B cell (primary cell): ENCODE measurements around the gene IL1RL1. TPM values are rescaled to one million over a fixed set of nuclear protein-coding genes. Genes with fewer than 3 reads are reported as not detected.

ENCODE experiments used
- ATAC-seq: fragments of 200-7000 bp; cut with Tn5 transposase; one replicate; pipeline ENCODE4 v1.10.0; 2021; ENCODE audit warnings: low read depth, mild to moderate bottlenecking, moderate number of reproducible peaks, moderate library complexity
- CTCF ChIA-PET: fragments of 350-600 bp; sonication (Branson Sonifier 250); formaldehyde crosslinking; loops from one replicate; lab custom pipeline; 2021; ENCODE audit warnings: antibody characterized with exemption, inconsistent platforms; lab: Charles Lee
- POLR2A ChIA-PET: fragments of 350-600 bp; sonication (Branson Sonifier 250); formaldehyde crosslinking; loops from one replicate; lab custom pipeline; 2021; ENCODE audit warnings: antibody characterized with exemption; lab: Charles Lee
- DNase-seq: peaks from one replicate; pipeline ENCODE4 v3.0.0; 2013
- H2AFZ ChIP-seq: 2 replicates; pipeline ENCODE4 v1.6.1; 2012; ENCODE audit warnings: mild to moderate bottlenecking, low read depth, low read length; ENCODE audit not compliant: insufficient read depth, poor library complexity, severe bottlenecking
- H3K27ac ChIP-seq, 2 donors: 1 replicate in 1 of 2; 2 replicates in 1 of 2; pipeline ENCODE4 v1.5.1; 2012 to 2013; ENCODE audit warnings: low read length in 2 of 2, mild to moderate bottlenecking in 2 of 2, moderate library complexity in 1 of 2
- H3K27me3 ChIP-seq, 4 experiments: fragments of 200-600 bp in 1 of 4; sonication (generic) in 1 of 4; replicated peaks in 1 of 4; 1 replicate in 2 of 4; 2 replicates in 2 of 4; pipeline versions ENCODE4 v1.6.1 to v1.7.0; 2013 to 2016; ENCODE audit warnings: low read length in 3 of 4, mild to moderate bottlenecking in 2 of 4, mixed read lengths in 1 of 4, moderate library complexity in 1 of 4; ENCODE audit not compliant: insufficient read depth in 4 of 4, control insufficient read depth in 3 of 4; ENCODE audit errors: control extremely low read depth in 1 of 4
- H3K36me3 ChIP-seq, 2 experiments: replicated peaks in 1 of 2; 1 replicate in 1 of 2; 2 replicates in 1 of 2; pipeline versions ENCODE4 v1.6.1 to v1.7.1; 2013; ENCODE audit warnings: low read length in 1 of 2; ENCODE audit not compliant: insufficient read depth in 2 of 2, control insufficient read depth in 1 of 2; ENCODE audit errors: control extremely low read depth in 1 of 2, extremely low read depth in 1 of 2
- H3K4me1 ChIP-seq, 2 donors: fragments of 200-600 bp in 1 of 2; sonication (generic) in 1 of 2; 1 replicate in 1 of 2; 2 replicates in 1 of 2; pipeline versions ENCODE4 v1.5.1 to v1.6.1; 2013 to 2017; ENCODE audit warnings: low read length in 2 of 2; ENCODE audit not compliant: control insufficient read depth in 2 of 2, insufficient read depth in 2 of 2
- H3K4me2 ChIP-seq: replicated peaks from 2 replicates; pipeline ENCODE3; 2012; ENCODE audit warnings: mild to moderate bottlenecking, low read depth, low read length; ENCODE audit not compliant: poor library complexity, severe bottlenecking
- H3K4me3 ChIP-seq, 5 experiments: fragments of 200-600 bp in 1 of 5; sonication (generic) in 1 of 5; 1 replicate in 3 of 5; 2 replicates in 2 of 5; pipeline versions ENCODE4 v1.5.1 to v1.7.0; 2011 to 2016; ENCODE audit warnings: low read length in 4 of 5, mild to moderate bottlenecking in 4 of 5, low read depth in 2 of 5, control low read depth in 1 of 5, moderate library complexity in 1 of 5; ENCODE audit not compliant: insufficient read depth in 1 of 5; ENCODE audit errors: control extremely low read depth in 1 of 5, extremely low read depth in 1 of 5
- H3K79me2 ChIP-seq: fragments of 200-600 bp; sonication (generic); one replicate; pipeline ENCODE4 v1.6.0; 2016; ENCODE audit warnings: low read length; ENCODE audit not compliant: control insufficient read depth, insufficient read depth
- H3K9ac ChIP-seq: fragments of 200-600 bp; sonication (generic); 2 replicates; pipeline ENCODE4 v1.6.1; 2017; ENCODE audit warnings: mild to moderate bottlenecking, low read length, moderate library complexity
- H3K9me3 ChIP-seq, 3 donors: one replicate each; pipeline versions ENCODE4 v1.6.1 to v1.7.1; 2013; ENCODE audit warnings: low read length in 2 of 3; ENCODE audit not compliant: control insufficient read depth in 2 of 3, insufficient read depth in 1 of 3; ENCODE audit errors: control extremely low read depth in 1 of 3
- H4K20me1 ChIP-seq: 2 replicates; pipeline ENCODE4 v1.6.0; 2012; ENCODE audit warnings: mild to moderate bottlenecking, low read length; ENCODE audit not compliant: insufficient read depth, control insufficient read depth, poor library complexity, severe bottlenecking
- H3K27ac Mint-ChIP-seq: one replicate; pipeline ENCODE4 v1.8.0; 2021; ENCODE audit warnings: mixed read lengths
- H3K27me3 Mint-ChIP-seq: one replicate; pipeline ENCODE4 v1.8.0; 2021; ENCODE audit warnings: mixed read lengths
- H3K4me1 Mint-ChIP-seq: one replicate; pipeline ENCODE4 v1.8.0; 2021; ENCODE audit warnings: mixed read lengths
- H3K4me3 Mint-ChIP-seq: one replicate; pipeline ENCODE4 v1.8.0; 2021; ENCODE audit warnings: mixed read lengths
- H3K9me3 Mint-ChIP-seq: one replicate; pipeline ENCODE4 v1.8.0; 2022; ENCODE audit warnings: mixed read lengths; ENCODE audit not compliant: insufficient read depth
- EZH2 ChIP-seq: IDR thresholded peaks from 2 replicates; pipeline ENCODE4 v1.6.1; 2012; ENCODE audit warnings: borderline replicate concordance, low read depth, mild to moderate bottlenecking, moderate library complexity, low read length; ENCODE audit not compliant: insufficient read depth, poor library complexity, severe bottlenecking
- whole genome bisulfite sequencing: methylation state at CpG from one replicate; pipeline ENCODE4 v1.1.5; 2013; ENCODE audit warnings: missing lambda C conversion rate; ENCODE audit not compliant: insufficient coverage; 5-methylcytosine and 5-hydroxymethylcytosine counted together
- intact Hi-C: fragments of 100-400 bp; cut with micrococcal nuclease; formaldehyde crosslinking; loops from one replicate; pipeline ENCODE4 v1.10.0; 2022
- polyA plus RNA-seq: library from polyadenylated mRNA; depleted of rRNA; stranded (reverse); fragments of >200 nt; gene quantifications from 2 replicates; pipeline ENCODE4 v1.2.3, GENCODE V29; 2012
- total RNA-seq, 2 donors: library from RNA; stranded (reverse); fragments of 120-200 nt in 1 of 2; gene quantifications; 1 replicate in 1 of 2; 2 replicates in 1 of 2; pipeline versions ENCODE4 v1.2.3 to v1.2.4, GENCODE V29; 2013 to 2022
- TF ChIP-seq, protein P1 (sequence below): fragments of 200-600 bp; IDR thresholded peaks from one replicate; pipeline ENCODE4 v1.8.0; 2022; ENCODE audit warnings: antibody characterized with exemption, mild to moderate bottlenecking

IL1RL1 gene
- total and polyA plus RNA-seq, 2 donors (not counting 1 experiment from before 2014, with no cell fraction given), result not detected

DNA sequence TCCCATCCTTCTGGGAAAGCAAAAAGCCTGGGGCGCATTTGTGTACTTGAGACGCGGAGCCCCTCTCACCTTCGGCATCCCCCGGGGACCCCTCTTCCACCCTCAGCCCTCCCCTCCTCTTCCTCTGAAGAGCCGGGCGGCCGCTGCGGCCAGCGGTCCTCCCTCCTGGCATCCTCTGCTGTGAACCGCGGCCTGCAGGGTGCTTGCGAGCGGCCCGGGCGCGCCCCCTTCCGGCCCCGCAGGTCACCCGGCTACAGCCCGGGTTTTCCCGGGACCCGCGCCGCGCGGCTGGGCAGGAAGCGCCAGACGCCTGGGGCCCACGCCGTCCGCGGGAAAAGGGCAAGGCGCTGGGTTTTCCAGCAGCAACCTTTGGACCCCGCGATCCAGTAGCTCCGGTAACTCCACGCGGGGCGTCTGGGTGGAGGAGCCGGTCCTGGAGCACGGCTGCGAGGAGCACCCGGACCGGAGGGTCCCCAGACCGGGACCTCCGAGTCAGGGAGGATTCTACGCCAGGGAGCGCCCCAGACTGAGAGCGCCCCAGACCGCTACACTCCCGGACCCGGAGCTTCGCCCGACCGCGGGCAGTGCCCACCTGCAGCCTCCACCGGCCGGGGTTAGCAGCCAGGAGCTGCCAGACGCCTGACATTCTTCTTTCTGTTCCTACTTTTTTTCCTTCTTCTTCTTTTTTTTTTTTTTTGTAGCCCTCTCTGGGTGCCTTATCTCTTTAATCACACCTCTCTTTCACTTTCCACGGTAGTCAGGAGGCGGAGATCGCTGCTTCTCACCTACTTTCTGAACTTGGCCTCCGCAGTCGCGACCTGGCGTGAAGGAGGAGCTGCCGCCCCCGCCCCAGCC is 44.4 kb downstream of the IL1RL1 start, which contains the start of gene IL18R1:
TSS of gene IL18R1 (plus strand) at position 271 of the 855 bp plus-strand sequence. CDS start 6,865 bp downstream, outside the sequence.
- H3K27ac Mint-ChIP-seq, result peak within 1 kb of the TSS; percentile 82
- Histone ChIP-seq H3K4me3 (peak within 1 kb of the TSS; percentile 56 to 91 (median 77)), H3K4me1 (peaks cover 9 to 23% of the 10 kb centered on the region in 2 donors), H3K9me3 (no peaks in the 10 kb centered on the region), H3K27ac (peak within 1 kb of the TSS; percentile 64 to 80), H3K4me2 (peak within 1 kb of the TSS; percentile 94), H3K9ac (peak within 1 kb of the TSS; percentile 86), H2AFZ (peak within 1 kb of the TSS; percentile 91), H3K27me3 (no peaks in the 10 kb centered on the region), H4K20me1 (no peaks in the 10 kb centered on the region), H3K79me2 (no peaks in the 10 kb centered on the region), H3K36me3 (no peaks in the 10 kb centered on the region)
- DNase-seq (peak; percentile 81), ATAC-seq (peak; percentile 88)
- ChIA-PET CTCF (interaction anchor here (0.7 to 2.6 kb wide), 5 partner anchors 65 to 688 kb away, joined by 3 to 9 read pairs (median 4); no protein-coding TSS in a partner anchor), POLR2A (interaction anchor here (0.6 kb wide), 1 partner anchor 19 kb away, joined by 4 read pairs; no protein-coding TSS in a partner anchor)
- H3K9me3 Mint-ChIP-seq, result no peaks in the 10 kb centered on the region
- intact Hi-C loops, result loop anchor here (5.0 kb wide), 3 partner anchors 67 to 103 kb away; partner anchors contain the start of gene IL18RAP
- peak within 1 kb of the TSS; percentile 82 for H3K4me3 Mint-ChIP-seq
- no peaks in the 10 kb centered on the region for H3K27me3 Mint-ChIP-seq
- no peak for TF ChIP-seq EZH2
- TF ChIP-seq, protein P1, sequence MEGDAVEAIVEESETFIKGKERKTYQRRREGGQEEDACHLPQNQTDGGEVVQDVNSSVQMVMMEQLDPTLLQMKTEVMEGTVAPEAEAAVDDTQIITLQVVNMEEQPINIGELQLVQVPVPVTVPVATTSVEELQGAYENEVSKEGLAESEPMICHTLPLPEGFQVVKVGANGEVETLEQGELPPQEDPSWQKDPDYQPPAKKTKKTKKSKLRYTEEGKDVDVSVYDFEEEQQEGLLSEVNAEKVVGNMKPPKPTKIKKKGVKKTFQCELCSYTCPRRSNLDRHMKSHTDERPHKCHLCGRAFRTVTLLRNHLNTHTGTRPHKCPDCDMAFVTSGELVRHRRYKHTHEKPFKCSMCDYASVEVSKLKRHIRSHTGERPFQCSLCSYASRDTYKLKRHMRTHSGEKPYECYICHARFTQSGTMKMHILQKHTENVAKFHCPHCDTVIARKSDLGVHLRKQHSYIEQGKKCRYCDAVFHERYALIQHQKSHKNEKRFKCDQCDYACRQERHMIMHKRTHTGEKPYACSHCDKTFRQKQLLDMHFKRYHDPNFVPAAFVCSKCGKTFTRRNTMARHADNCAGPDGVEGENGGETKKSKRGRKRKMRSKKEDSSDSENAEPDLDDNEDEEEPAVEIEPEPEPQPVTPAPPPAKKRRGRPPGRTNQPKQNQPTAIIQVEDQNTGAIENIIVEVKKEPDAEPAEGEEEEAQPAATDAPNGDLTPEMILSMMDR, result peak; percentile 78
- H3K4me1 Mint-ChIP-seq, result peaks cover 23% of the 10 kb centered on the region
- WGBS, result under 1% methylated on average over 62 of the region's 69 CpGs
